ENCODE measurements around the gene RASSF4. TPM values are rescaled to one million over a fixed set of nuclear protein-coding genes. Genes with fewer than 3 reads are reported as not detected.

RASSF4 gene
- total RNA-seq, 1 experiment from 2014 or later = 11.5 TPM

- Histone ChIP-seq H3K4me1 (ENCODE audit: insufficient read depth, low read length) (no peaks in the 10 kb centered on the region), H3K4ac (ENCODE audit: low read depth, low read length) (no peak overlapping the region), H2BK5ac (ENCODE audit: insufficient read length, low read length) (no peak overlapping the region), H3T11ph (ENCODE audit: low read length) (no peak overlapping the region), H3K14ac (ENCODE audit: insufficient read depth, low read length) (no peak overlapping the region), H3K56ac (ENCODE audit: insufficient read length, low read depth, low read length) (no peak overlapping the region), H2AK5ac (ENCODE audit: insufficient read length, low read length) (no peak overlapping the region), H4K8ac (replicated peaks; ENCODE audit: insufficient read length, low read depth, low read length) (no peak overlapping the region), H3K9me3 (ENCODE audit: control insufficient read depth, low read depth, low read length) (no peaks in the 10 kb centered on the region), H3K27me3 (ENCODE audit: insufficient read depth, low read length) (no peaks in the 10 kb centered on the region), H3K79me1 (ENCODE audit: insufficient read depth, low read depth, low read length, poor library complexity, severe bottlenecking) (no peaks in the 10 kb centered on the region), H3K79me2 (ENCODE audit: insufficient read depth, low read length) (no peaks in the 10 kb centered on the region), H2AFZ (ENCODE audit: low read length) (no peak overlapping the region), H2BK12ac (ENCODE audit: insufficient read length, low read depth, low read length) (no peak overlapping the region), H2BK15ac (ENCODE audit: low read depth, low read length) (no peak overlapping the region), H3K18ac (ENCODE audit: insufficient read length, low read depth, low read length) (no peak overlapping the region), H3K23me2 (ENCODE audit: insufficient read length, low read depth, low read length, poor library complexity, severe bottlenecking) (no peaks in the 10 kb centered on the region), H3K23ac (ENCODE audit: insufficient read length, low read depth, low read length) (no peak overlapping the region), H2BK20ac (ENCODE audit: low read depth, low read length, poor library complexity, severe bottlenecking) (no peak overlapping the region), H4K5ac (ENCODE audit: insufficient read length, low read depth, low read length) (no peak overlapping the region), H3K9ac (ENCODE audit: extremely low read depth, insufficient read length, low read length) (no peak overlapping the region), H3K27ac (ENCODE audit: insufficient read length, low read depth, low read length) (no peak overlapping the region), H3K4me2 (ENCODE audit: insufficient read depth, insufficient read length, low read length) (no peak overlapping the region), H4K91ac (ENCODE audit: insufficient read length, low read depth, low read length) (no peak overlapping the region), H2BK120ac (ENCODE audit: low read depth, low read length, poor library complexity, severe bottlenecking) (no peak overlapping the region), H4K20me1 (ENCODE audit: control insufficient read depth, insufficient read depth, insufficient read length) (no peaks in the 10 kb centered on the region)
- no peak overlapping the region for H3K27ac Mint-ChIP-seq
- no peak for DNase-seq
- no peak overlapping the region for H3K4me3 Mint-ChIP-seq
- H3K9me3 Mint-ChIP-seq = peaks cover 11 to 14% of the 10 kb centered on the region in 2 experiments
- peaks cover 13 to 15% of the 10 kb centered on the region in 2 experiments for H3K4me1 Mint-ChIP-seq
- peaks cover 0 to 9% (median 6%) of the 10 kb centered on the region in 3 experiments; a peak in 5 of 7 replicates for H3K36me3 Mint-ChIP-seq (ENCODE audit: insufficient read depth in 1 of 3, low read depth in 3 of 3)
- no CpG with 5 or more reads among the region's 3 CpGs for WGBS (ENCODE audit: extremely low coverage, insufficient read length, low lambda C conversion rate)
- H3K27me3 Mint-ChIP-seq (ENCODE audit: low read depth) = peaks cover 12% of the 10 kb centered on the region
- TF ChIP-seq CTCF (conservative IDR thresholded peaks at IDR 0.05) = no peak
Observed at GRCh38 chr10:44917848-44918247, 41.8 kb upstream of the RASSF4 start.
